ENCODE measurements around the gene SIGLEC1.

- no peak for TF ChIP-seq CTCF (conservative IDR thresholded peaks at IDR 0.05; ENCODE audit: low read depth, low read length)
- TF ChIP-seq EZH2 (IDR thresholded peaks at IDR 0.05; ENCODE audit: borderline replicate concordance, low read depth, low read length, poor library complexity, severe bottlenecking): no peak
Measured at GRCh38 chr20:3744037-3744436, 31.6 kb upstream of the SIGLEC1 start.
